CD4-positive, CD25-positive, alpha-beta regulatory T cell (primary cell): ENCODE results near the gene UBE2M. TPM values are rescaled to one million over a fixed set of nuclear protein-coding genes. Genes with fewer than 3 reads are reported as not detected.

Experiments used
- ATAC-seq, 2 donors: fragments of 150-1000 bp; cut with Tn5 transposase; one replicate each; pipeline ENCODE4 v1.10.0; 2021; ENCODE audit warnings: low read depth in 2 of 2, moderate number of reproducible peaks in 2 of 2, moderate library complexity in 1 of 2
- DNase-seq, 3 donors: peaks; one replicate each; pipeline versions ENCODE4 v3.0.0 to v3.0.0-alpha.2; 2012 to 2022; ENCODE audit warnings: mixed read lengths in 1 of 3
- H3K27ac ChIP-seq: one replicate; pipeline ENCODE4 v1.7.0; 2013; ENCODE audit warnings: mild to moderate bottlenecking, low read length; ENCODE audit not compliant: insufficient read depth, poor library complexity, severe bottlenecking
- H3K27me3 ChIP-seq: one replicate; pipeline ENCODE4 v1.7.0; 2013; ENCODE audit warnings: low read length; ENCODE audit not compliant: control insufficient read depth, insufficient read depth
- H3K36me3 ChIP-seq: one replicate; pipeline ENCODE4 v1.7.0; 2013; ENCODE audit warnings: mild to moderate bottlenecking, low read length, moderate library complexity; ENCODE audit not compliant: control insufficient read depth, insufficient read depth
- H3K4me1 ChIP-seq: 2 replicates; pipeline ENCODE4 v1.7.0; 2013; ENCODE audit warnings: mild to moderate bottlenecking, low read length; ENCODE audit not compliant: insufficient read depth, control insufficient read depth, poor library complexity, severe bottlenecking
- H3K4me3 ChIP-seq: one replicate; pipeline ENCODE4 v1.7.0; 2013; ENCODE audit warnings: low read depth, mild to moderate bottlenecking, low read length, moderate library complexity
- H3K9me3 ChIP-seq, 2 experiments: 1 replicate in 1 of 2; 2 replicates in 1 of 2; pipeline ENCODE4 v1.7.0; 2013; ENCODE audit warnings: low read length in 2 of 2, mild to moderate bottlenecking in 1 of 2, moderate library complexity in 1 of 2; ENCODE audit not compliant: control insufficient read depth in 2 of 2
- H3K27ac Mint-ChIP-seq, 3 donors: one replicate each; pipeline ENCODE4 v1.8.0; 2020 to 2022; ENCODE audit warnings: mild to moderate bottlenecking in 3 of 3, mixed read lengths in 3 of 3, moderate library complexity in 2 of 3
- H3K27me3 Mint-ChIP-seq: one replicate; pipeline ENCODE4 v1.8.0; 2022; ENCODE audit warnings: mild to moderate bottlenecking, mixed read lengths
- H3K36me3 Mint-ChIP-seq: one replicate; pipeline ENCODE4 v1.8.0; 2020; ENCODE audit warnings: mixed read lengths
- H3K4me1 Mint-ChIP-seq, 4 donors: one replicate each; pipeline ENCODE4 v1.8.0; 2020 to 2022; ENCODE audit warnings: mixed read lengths in 4 of 4, mild to moderate bottlenecking in 1 of 4
- H3K4me3 Mint-ChIP-seq, 4 donors: one replicate each; pipeline ENCODE4 v1.8.0; 2020 to 2022; ENCODE audit warnings: mild to moderate bottlenecking in 4 of 4, mixed read lengths in 4 of 4, moderate library complexity in 3 of 4
- H3K9me3 Mint-ChIP-seq, 7 donors: one replicate each; pipeline ENCODE4 v1.8.0; 2020 to 2022; ENCODE audit warnings: mixed read lengths in 7 of 7, mild to moderate bottlenecking in 3 of 7, moderate library complexity in 2 of 7
- polyA plus RNA-seq, 4 donors: library from polyadenylated mRNA; unstranded; fragments of 300-500 nt; fragmentation: Illumina TruSeq; gene quantifications; one replicate each; pipeline ENCODE4 v1.2.3, GENCODE V29; 2021
- total RNA-seq: library from RNA; stranded (reverse); gene quantifications from one replicate; pipeline ENCODE4 v1.2.3, GENCODE V29; 2022

UBE2M gene
- total and polyA plus RNA-seq, 5 donors from 2014 or later = 8.7 to 50.2 (median 15.8) TPM

- no peaks in the 10 kb centered on the region for H3K27me3 ChIP-seq
- Mint-ChIP-seq H3K27ac (peak within 1 kb of the TSS; percentile 99 to 100 (median 100)), H3K4me1 (peaks cover 0 to 46% (median 25%) of the 10 kb centered on the region in 4 donors), H3K27me3 (peaks cover 10% of the 10 kb centered on the region), H3K4me3 (peak within 1 kb of the TSS; percentile 88 to 100 (median 97)), H3K9me3 (no peaks in the 10 kb centered on the region), H3K36me3 (peaks cover 6% of the 10 kb centered on the region)
- peak within 1 kb of the TSS; percentile 80 for H3K4me3 ChIP-seq
- H3K9me3 ChIP-seq = no peaks in the 10 kb centered on the region
- H3K4me1 ChIP-seq = peaks cover 33% of the 10 kb centered on the region
- peak within 1 kb of the TSS; percentile 100 for H3K27ac ChIP-seq
- peak; percentile 100 for DNase-seq
- H3K36me3 ChIP-seq = no peaks in the 10 kb centered on the region
- ATAC-seq = peak; percentile 78 to 79
Measured at GRCh38 chr19:58572818-58573657, 14.6 kb upstream of the UBE2M start, which contains the start of gene MZF1. Gene MZF1 (minus strand): TSS chr19:58573335. CDS start chr19:58571389, 1,946 bp downstream.

GRCh38 chr19:58572026-58572817 lies 13.8 kb upstream of the UBE2M start:
- no peak for ATAC-seq
- Mint-ChIP-seq H3K27ac (peak overlapping the region; percentile 99 to 100 (median 100)), H3K27me3 (peaks cover 10% of the 10 kb centered on the region), H3K36me3 (peaks cover 8% of the 10 kb centered on the region), H3K9me3 (no peaks in the 10 kb centered on the region), H3K4me1 (peaks cover 0 to 39% (median 23%) of the 10 kb centered on the region in 4 donors), H3K4me3 (peak overlapping the region; percentile 88 to 100 (median 97))
- DNase-seq = no peak
- Histone ChIP-seq H3K4me1 (peaks cover 33% of the 10 kb centered on the region), H3K27me3 (no peaks in the 10 kb centered on the region), H3K4me3 (peak overlapping the region; percentile 76), H3K9me3 (no peaks in the 10 kb centered on the region), H3K36me3 (no peaks in the 10 kb centered on the region), H3K27ac (peak overlapping the region; percentile 100)

GRCh38 chr19:58571575-58571947 lies 13.2 kb upstream of the UBE2M start:
- Histone ChIP-seq H3K9me3 (no peaks in the 10 kb centered on the region), H3K4me3 (no peak overlapping the region), H3K4me1 (peaks cover 33% of the 10 kb centered on the region), H3K27ac (no peak overlapping the region), H3K36me3 (no peaks in the 10 kb centered on the region), H3K27me3 (no peaks in the 10 kb centered on the region)
- no peak for DNase-seq
- peaks cover 0 to 38% (median 23%) of the 10 kb centered on the region in 4 donors for H3K4me1 Mint-ChIP-seq
- peaks cover 10% of the 10 kb centered on the region for H3K27me3 Mint-ChIP-seq
- no peaks in the 10 kb centered on the region for H3K9me3 Mint-ChIP-seq
- peaks cover 8% of the 10 kb centered on the region for H3K36me3 Mint-ChIP-seq
- no peak for ATAC-seq
- H3K4me3 Mint-ChIP-seq = peak overlapping the region in 3 of 4 donors; percentile 88 to 100 (median 94)
- H3K27ac Mint-ChIP-seq = peak overlapping the region in 2 of 3 donors; percentile 100

- H3K4me1 ChIP-seq = peaks cover 31% of the 10 kb centered on the region
- H3K9me3 ChIP-seq = no peaks in the 10 kb centered on the region
- no peaks in the 10 kb centered on the region for H3K36me3 ChIP-seq
- peaks cover 0 to 36% (median 23%) of the 10 kb centered on the region in 4 donors for H3K4me1 Mint-ChIP-seq
- no peak overlapping the region for H3K4me3 ChIP-seq
- H3K36me3 Mint-ChIP-seq = peaks cover 8% of the 10 kb centered on the region
- peak overlapping the region in 1 of 4 donors; percentile 34 for H3K4me3 Mint-ChIP-seq
- DNase-seq = no peak
- peaks cover 10% of the 10 kb centered on the region for H3K27me3 Mint-ChIP-seq
- H3K27ac ChIP-seq = no peak overlapping the region
- H3K9me3 Mint-ChIP-seq = no peaks in the 10 kb centered on the region
- no peaks in the 10 kb centered on the region for H3K27me3 ChIP-seq
- H3K27ac Mint-ChIP-seq = no peak overlapping the region
- no peak for ATAC-seq
Measured at GRCh38 chr19:58570770-58571574, 12.6 kb upstream of the UBE2M start.

- no peak overlapping the region for H3K4me3 Mint-ChIP-seq
- H3K4me1 Mint-ChIP-seq = peaks cover 0 to 31% (median 21%) of the 10 kb centered on the region in 4 donors
- H3K9me3 Mint-ChIP-seq = no peaks in the 10 kb centered on the region
- no peak overlapping the region for H3K27ac Mint-ChIP-seq
- no peaks in the 10 kb centered on the region for H3K27me3 ChIP-seq
- no peaks in the 10 kb centered on the region for H3K9me3 ChIP-seq
- no peak for ATAC-seq
- peaks cover 25% of the 10 kb centered on the region for H3K4me1 ChIP-seq
- H3K36me3 Mint-ChIP-seq = peaks cover 8% of the 10 kb centered on the region
- H3K27me3 Mint-ChIP-seq = peaks cover 10% of the 10 kb centered on the region
- DNase-seq = peak in 1 of 3 donors; percentile 0
- H3K27ac ChIP-seq = no peak overlapping the region
- no peaks in the 10 kb centered on the region for H3K36me3 ChIP-seq
- no peak overlapping the region for H3K4me3 ChIP-seq
Measured at GRCh38 chr19:58569943-58570670, 11.7 kb upstream of the UBE2M start.

- Mint-ChIP-seq H3K4me1 (peaks cover 0 to 27% (median 20%) of the 10 kb centered on the region in 4 donors), H3K27ac (peak overlapping the region in 1 of 3 donors; percentile 62), H3K9me3 (no peaks in the 10 kb centered on the region), H3K36me3 (peaks cover 8% of the 10 kb centered on the region), H3K4me3 (peak overlapping the region in 2 of 4 donors; percentile 43 to 73), H3K27me3 (peaks cover 10% of the 10 kb centered on the region)
- Histone ChIP-seq H3K4me1 (peaks cover 20% of the 10 kb centered on the region), H3K9me3 (no peaks in the 10 kb centered on the region), H3K27ac (no peak overlapping the region), H3K27me3 (no peaks in the 10 kb centered on the region), H3K36me3 (no peaks in the 10 kb centered on the region), H3K4me3 (no peak overlapping the region)
- peak in 1 of 3 donors; percentile 0 for DNase-seq
- no peak for ATAC-seq
Measured at GRCh38 chr19:58569191-58569942, 11.0 kb upstream of the UBE2M start.
